ENCODE data around the gene LAYN.

GRCh38 chr11:111582163-111582562, 41.6 kb downstream of the LAYN start:
- no peak for TF ChIP-seq POLR2AphosphoS5 (IDR thresholded peaks at IDR 0.05)
- TF ChIP-seq, protein P1, sequence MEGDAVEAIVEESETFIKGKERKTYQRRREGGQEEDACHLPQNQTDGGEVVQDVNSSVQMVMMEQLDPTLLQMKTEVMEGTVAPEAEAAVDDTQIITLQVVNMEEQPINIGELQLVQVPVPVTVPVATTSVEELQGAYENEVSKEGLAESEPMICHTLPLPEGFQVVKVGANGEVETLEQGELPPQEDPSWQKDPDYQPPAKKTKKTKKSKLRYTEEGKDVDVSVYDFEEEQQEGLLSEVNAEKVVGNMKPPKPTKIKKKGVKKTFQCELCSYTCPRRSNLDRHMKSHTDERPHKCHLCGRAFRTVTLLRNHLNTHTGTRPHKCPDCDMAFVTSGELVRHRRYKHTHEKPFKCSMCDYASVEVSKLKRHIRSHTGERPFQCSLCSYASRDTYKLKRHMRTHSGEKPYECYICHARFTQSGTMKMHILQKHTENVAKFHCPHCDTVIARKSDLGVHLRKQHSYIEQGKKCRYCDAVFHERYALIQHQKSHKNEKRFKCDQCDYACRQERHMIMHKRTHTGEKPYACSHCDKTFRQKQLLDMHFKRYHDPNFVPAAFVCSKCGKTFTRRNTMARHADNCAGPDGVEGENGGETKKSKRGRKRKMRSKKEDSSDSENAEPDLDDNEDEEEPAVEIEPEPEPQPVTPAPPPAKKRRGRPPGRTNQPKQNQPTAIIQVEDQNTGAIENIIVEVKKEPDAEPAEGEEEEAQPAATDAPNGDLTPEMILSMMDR (IDR thresholded peaks at IDR 0.05), result no peak
